GM19452 (cell line): ENCODE measurements around the gene RCN2.

ENCODE experiments used
- ATAC-seq: cut with Tn5 transposase; IDR thresholded peaks from one replicate; pipeline ENCODE4 v1.9.1; 2021; ENCODE audit not compliant: unreplicated experiment

RCN2 gene

DNA sequence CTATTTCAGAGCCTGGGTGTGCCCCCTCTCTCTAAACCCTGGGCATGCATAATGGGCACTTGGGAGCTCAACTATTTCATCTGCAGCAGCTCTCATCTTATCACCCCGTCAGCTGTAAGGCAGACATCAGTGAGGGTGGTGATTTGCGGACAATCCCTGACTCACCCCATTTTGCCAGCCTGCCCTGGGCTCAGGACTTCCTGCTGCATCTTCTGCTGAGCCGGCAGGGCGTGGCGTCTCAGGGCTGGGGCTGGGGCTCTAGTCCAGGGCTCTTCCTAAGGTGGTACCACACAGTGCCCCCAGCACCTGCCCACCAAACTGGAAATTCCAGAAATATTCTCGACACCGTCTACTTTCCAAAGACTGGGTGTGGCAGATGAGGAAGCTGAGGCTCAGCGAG, 62.5 kb downstream of the RCN2 start:
- no peak for ATAC-seq

DNA sequence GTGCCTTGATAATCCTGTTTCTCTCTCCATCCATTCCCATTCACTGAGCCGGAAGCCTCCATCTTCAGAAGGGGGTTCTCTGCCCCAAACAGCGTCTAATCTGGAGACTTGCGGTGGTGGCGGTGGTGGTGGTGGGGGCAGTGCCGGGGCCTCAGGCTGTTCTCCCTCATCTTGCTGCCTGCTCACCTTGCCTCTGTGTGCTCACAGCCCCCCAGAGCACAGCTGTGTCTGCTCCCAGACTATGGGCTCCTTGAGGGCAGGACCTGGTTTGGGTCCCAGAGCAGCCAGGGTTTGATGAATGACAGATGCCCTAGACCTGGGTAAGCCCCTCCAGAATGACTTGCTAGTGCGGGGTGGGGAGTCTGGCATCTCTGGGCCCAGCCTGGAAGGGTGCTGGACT, 62.9 kb downstream of the RCN2 start:
- ATAC-seq = no peak

DNA sequence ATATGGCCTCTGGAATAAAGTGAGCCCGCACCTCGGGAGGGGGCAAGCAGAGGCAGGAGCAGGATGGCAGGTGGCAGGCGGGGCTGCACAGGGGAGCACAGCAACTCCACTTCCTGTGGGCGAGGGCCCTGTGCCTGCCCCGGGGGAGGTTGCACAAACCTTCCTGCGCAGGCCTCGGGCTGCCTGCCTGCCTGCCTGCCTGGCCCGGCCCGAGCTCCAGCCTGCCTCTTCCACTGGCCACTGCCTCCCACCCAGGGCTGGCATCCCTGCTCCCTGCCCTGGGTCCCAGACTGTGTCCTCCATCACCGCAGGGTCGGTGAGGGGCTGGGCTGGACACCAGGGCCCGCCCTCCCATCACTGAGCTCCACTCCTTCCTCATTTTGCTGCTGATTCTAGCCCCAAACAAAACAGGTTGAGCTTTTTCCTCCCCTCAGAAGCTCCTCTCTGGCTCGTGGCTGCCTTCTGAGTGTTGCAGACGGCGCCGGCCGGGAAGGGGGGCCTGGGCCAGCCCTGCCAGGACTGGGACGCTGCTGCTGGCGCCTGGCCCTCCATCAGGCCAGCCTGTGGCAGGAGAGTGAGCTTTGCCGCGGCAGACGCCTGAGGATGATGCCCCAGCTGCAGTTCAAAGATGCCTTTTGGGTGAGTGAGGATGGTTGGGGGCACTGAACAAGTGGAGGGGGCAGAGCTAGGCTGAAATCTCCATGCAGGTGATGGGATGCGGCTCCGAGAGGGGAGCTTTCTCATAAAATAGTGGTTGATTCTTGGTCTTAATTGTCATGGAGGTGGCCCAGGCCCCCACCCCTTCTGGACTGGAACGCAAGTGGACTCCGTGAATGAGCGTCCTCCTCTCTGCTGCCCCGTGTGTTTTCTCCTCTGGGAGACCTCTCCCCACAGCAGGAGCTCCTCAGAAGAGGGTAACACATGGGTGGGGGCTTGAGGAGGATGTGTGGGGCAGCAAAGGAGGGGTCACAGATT, 63.7 kb downstream of the RCN2 start, which contains the start of gene PSTPIP1:
PSTPIP1 (plus strand) TSS at position 156 of the 975 bp plus-strand sequence; CDS start at position 604, 448 bp downstream.
- no peak for ATAC-seq

DNA sequence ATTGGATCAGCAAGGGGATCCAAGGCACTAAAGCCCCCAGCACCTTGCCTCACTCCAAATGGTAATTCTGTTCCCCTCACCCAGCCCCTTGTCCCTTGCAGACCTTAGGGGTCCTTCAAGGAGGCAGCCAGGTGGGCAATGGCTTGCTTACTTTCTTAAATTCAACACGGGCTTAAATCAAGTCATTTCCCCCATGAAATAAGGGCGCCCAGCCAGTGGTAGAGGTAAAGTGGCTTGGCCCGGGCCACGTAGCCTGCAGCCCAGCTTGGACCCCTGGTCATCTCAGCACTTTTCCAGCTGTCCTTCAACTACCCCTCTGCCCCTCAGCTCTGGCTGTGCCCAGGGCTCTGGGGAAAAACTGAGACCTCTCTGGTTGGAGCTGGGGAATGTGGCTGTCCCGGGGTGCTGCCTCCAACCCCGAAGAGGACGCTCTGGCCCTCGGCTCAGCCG, 64.6 kb downstream of the RCN2 start:
- ATAC-seq = no peak

DNA sequence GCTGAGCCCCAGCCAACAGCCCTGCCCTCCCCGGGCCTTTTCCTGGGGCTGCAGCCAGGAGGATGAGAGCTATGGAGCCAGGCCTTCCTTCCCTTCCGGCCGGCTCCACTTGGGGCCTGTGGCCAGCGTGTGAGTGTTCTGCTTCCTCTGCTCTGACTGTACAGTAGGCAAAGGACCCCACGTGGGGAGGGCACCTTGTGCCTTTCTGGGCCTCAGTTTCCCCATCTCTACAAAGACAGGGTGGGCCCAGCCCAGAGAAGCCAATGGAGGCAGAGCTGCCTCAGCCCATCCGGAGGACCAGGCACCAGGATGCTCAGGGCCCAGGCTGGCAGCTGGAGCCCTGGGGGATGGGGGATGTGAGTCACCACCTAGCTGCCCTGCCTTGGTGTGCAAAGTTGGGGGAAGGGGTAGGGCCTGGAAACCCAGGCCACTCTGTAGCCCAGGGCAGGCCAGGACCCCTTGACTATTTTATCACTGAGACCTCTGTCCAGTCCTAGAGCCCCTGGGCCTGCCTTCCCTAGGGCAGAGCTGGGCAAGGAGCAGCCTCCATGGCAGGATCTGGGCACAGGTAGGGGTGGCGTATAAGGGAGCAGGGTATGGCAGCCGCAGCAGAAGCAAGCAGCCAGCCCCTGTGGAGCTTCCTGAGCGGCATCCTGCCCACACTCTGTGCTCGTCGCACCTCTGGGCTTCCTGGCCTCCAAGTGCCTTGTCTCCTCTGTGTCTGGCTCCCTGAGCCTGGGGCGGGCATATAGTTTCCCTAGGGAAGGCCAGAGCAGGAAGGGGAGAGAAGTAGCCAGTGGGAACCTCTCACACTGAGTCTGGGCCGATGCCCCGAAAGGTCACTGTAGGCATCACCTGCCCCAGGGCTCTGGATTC, 65.2 kb downstream of the RCN2 start:
- ATAC-seq = no peak

DNA sequence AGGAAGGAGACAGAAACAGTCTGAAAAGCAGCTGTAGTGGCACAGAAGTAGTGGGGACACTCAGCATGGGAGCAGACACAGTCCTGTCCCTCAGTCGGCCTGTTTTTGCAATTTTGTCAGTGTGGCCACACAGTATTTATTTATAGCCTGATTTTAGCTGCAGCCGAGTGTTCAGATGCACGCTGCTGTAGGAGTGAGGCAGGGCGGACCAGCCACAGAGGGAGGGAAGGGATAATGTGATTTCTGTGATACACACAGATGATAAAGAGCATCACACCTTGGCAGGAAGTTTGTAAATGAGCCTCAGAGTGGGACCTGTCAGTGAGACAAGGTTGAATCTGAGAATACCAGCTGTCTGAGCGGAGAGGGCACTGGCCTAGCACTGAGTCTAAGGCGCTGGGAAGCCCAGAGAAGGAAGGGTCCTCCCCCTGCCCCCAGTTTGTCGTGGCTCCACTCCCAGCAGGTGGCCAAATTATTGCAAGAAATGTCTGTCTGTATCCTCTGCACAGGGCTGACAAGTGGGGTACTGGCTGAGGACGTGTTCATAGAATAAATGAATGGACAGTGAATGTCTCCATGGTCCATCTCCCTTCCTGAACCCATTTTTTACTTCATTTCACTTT, 67.2 kb downstream of the RCN2 start:
- no peak for ATAC-seq

DNA sequence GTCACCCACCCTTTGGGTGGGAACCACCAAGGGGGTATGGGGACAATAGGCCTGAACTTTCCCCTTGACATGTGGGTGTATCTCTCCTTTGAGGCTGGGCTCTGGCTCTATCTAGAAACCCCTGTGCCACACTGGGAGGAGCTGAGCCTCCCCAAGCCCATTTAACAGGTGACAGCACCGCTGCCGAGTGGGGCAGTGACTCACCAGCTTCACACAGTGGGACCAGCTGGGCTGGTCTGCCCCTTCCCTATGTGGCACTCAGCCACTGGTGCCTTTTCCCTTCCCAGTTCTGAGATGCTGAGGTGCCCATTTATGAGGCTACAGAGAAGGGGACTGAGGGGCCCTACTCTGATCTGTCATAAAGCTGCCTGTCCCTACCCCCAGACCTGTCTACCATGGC, 68.4 kb downstream of the RCN2 start:
- no peak for ATAC-seq

DNA sequence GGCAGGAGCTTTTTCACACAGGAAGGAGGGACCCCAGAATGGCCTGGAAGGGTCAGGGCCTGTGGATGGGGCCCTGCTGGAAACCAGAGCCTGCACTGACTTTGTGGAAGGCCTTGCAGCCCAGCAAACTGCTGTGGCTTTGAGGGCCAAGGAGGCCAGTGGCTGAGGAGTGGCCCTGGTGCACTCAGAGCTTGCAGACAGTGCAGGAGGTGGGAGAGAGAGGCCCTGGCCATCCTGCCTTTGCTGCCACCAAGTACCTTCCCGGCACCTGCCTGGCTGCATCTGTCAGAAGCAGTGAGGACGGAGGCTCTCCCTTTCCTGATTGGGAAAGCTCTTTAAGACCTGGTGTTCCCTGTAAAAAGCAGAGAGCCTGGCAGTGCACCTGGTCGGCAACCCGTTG, 69.8 kb downstream of the RCN2 start:
- no peak for ATAC-seq

DNA sequence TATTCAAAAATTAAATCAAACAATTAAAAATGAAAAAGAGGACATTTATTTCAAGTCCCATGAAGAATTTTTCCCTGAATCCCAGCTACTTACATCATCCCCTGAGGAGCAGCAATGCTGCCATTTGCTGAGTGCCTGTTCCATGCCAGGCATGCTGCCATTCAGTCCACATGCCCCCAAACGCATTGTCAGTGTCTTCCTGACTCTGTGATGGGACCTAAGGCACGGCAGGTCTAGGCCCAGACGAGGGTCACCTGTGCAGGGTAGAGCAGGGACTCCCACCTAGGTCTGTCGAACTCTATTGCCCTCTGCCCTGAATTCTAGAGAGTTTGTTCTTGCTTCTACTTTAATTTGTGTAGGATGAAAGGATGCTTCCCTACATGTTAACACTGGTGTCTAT, 70.4 kb downstream of the RCN2 start:
- no peak for ATAC-seq

DNA sequence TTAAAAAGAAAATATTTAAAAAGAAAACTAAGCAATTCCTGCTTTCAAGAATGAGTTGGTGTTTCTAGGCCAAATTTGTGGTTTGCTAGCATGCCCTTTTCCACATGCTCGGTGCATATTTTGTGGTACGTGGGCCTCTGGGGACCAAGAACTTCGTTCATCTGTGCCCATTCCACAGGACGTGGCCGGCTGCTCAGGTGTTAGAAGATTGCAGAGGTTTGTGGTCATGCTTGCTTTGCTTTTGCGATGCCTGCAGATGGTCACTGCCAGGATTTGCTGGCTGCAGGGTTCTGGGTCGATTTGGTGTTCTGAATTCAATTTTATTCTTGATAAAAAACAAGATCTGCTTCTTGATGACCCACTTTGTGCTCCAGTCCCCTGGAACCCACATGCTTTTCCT, 70.9 kb downstream of the RCN2 start:
- ATAC-seq = no peak

DNA sequence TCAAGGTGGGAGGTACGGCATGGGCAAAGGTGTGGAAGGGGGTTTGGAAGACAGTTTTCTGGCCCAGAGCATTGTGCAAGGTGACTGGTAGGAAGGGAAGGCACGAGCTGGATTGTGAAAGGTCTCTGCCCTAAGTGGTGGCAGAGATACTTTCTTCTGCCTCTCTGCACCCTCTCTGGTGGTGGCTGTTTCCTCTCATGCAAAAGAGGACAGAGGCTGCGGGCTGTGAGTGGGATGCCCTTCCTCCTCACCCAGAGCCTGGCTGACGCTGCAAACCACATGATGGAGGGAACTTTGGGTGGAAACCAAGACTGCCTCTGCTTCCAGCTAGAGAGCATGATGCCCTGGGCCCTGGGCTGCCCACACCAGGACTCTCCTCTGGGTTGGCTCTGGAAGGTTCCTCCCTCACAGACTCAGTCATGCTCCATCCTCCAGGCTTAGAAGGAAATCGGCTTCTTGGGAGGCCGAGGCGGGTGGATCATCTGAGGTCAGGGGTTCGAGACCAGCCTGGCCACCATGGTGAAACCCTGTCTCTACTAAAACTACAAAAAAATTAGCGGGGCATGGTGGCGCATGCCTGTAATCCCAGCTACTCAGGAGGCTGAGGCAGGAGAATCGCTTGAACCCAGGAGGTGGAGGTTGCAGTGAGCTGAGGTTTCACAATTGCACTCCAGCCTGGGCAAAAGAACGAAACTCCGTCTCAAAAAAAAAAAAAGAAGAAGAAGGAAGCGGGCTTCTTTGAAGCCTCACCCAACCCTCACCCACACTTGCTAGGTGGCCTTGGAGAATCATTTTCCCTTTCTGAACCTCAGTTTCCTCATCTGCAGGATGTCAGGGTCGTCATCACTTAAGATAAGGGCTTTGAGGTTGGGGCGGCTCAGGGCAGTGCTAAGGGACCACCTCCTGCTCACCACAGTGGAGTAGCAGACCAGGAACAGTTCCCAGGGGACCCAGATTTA, 71.7 kb downstream of the RCN2 start:
- ATAC-seq = peak; percentile 69
